ENCODE data around the gene GIPC3.

GRCh38 chr19:3546119-3546518 lies 39.2 kb upstream of the GIPC3 start:
- TF ChIP-seq KDM5A (IDR thresholded peaks at IDR 0.05; ENCODE audit: low read length) (no peak), SIN3A (conservative IDR thresholded peaks at IDR 0.05 in 1 of 2, IDR thresholded peaks at IDR 0.05 in 1 of 2; ENCODE audit: low read depth in 1 of 2, low read length in 2 of 2) (no peak), CTCF (IDR thresholded peaks at IDR 0.05; ENCODE audit: control extremely low read depth in 1 of 3, insufficient read depth in 1 of 3, low read depth in 1 of 3, low read length in 3 of 3) (no peak), EP300 (IDR thresholded peaks at IDR 0.05; ENCODE audit: borderline replicate concordance in 1 of 2, low read depth in 2 of 2, low read length in 2 of 2) (no peak), YY1 (IDR thresholded peaks at IDR 0.05; ENCODE audit: low read depth, low read length) (no peak), SRF (IDR thresholded peaks at IDR 0.05; ENCODE audit: low read depth, low read length) (no peak), POLR2AphosphoS5 (IDR thresholded peaks at IDR 0.05; ENCODE audit: low read depth, low read length) (no peak; the same call in 1 of the 2 replicates), USF2 (IDR thresholded peaks at IDR 0.05; ENCODE audit: low read length) (no peak), EZH2 (IDR thresholded peaks at IDR 0.05; ENCODE audit: low read depth, low read length, severe bottlenecking) (no peak)
